GM12878 (cell line): ENCODE measurements around the gene TFDP1.

ENCODE experiments used
- CBX3 ChIP-seq: fragments of 200-600 bp; sonication (generic); IDR thresholded peaks from 2 replicates; pipeline ENCODE4 v1.6.1; 2016; ENCODE audit warnings: low read depth, borderline replicate concordance
- ELK1 ChIP-seq: IDR thresholded peaks from 2 replicates; pipeline ENCODE4 v1.6.1; 2012; ENCODE audit warnings: low read depth, low read length, improper control_type of control experiment
- EP300 ChIP-seq, 2 experiments: fragments of 150-350 bp in 1 of 2; IDR thresholded peaks; 2 replicates each; pipeline ENCODE4 v1.6.1; 2011 to 2012; ENCODE audit warnings: low read depth in 2 of 2, low read length in 2 of 2, borderline replicate concordance in 1 of 2, improper control_type of control experiment in 1 of 2, inconsistent platforms in 1 of 2; ENCODE audit not compliant: control insufficient read depth in 1 of 2
- EZH2 ChIP-seq: IDR thresholded peaks from 2 replicates; pipeline ENCODE4 v1.6.1; 2012; ENCODE audit warnings: low read depth, mild to moderate bottlenecking, control low read depth, inconsistent platforms, low read length, borderline replicate concordance; ENCODE audit not compliant: control insufficient read depth
- NFXL1 ChIP-seq: fragments of 450-650 bp; IDR thresholded peaks from 2 replicates; pipeline ENCODE4 v1.6.1; 2017; ENCODE audit warnings: antibody characterized with exemption, mild to moderate bottlenecking, borderline replicate concordance
- POLR2A ChIP-seq: IDR thresholded peaks from 2 replicates; pipeline ENCODE4 v1.6.1; 2011; ENCODE audit warnings: low read depth, mild to moderate bottlenecking, low read length
- SP1 ChIP-seq: IDR thresholded peaks from one replicate; pipeline ENCODE4 v1.6.1; 2011; ENCODE audit warnings: low read depth, low read length
- STAT1 ChIP-seq: fragments of 450-650 bp; conservative IDR thresholded peaks from 2 replicates; pipeline ENCODE4 v1.6.1; 2014; ENCODE audit warnings: antibody characterized with exemption, mild to moderate bottlenecking
- SUZ12 ChIP-seq: fragments of 200-600 bp; sonication (generic); IDR thresholded peaks from one replicate; pipeline ENCODE4 v1.6.1; 2018; ENCODE audit warnings: antibody characterized with exemption, mild to moderate bottlenecking; ENCODE audit not compliant: unreplicated experiment
- TAF1 ChIP-seq: IDR thresholded peaks from 2 replicates; pipeline ENCODE4 v1.6.1; 2011; ENCODE audit warnings: mild to moderate bottlenecking, low read depth, low read length, borderline replicate concordance
- ZNF24 ChIP-seq: fragments of 450-650 bp; IDR thresholded peaks from 2 replicates; pipeline ENCODE4 v1.6.1; 2017; ENCODE audit warnings: antibody characterized with exemption, mild to moderate bottlenecking
- TF ChIP-seq, protein P1 (sequence below): IDR thresholded peaks from 2 replicates; pipeline ENCODE4 v1.6.1; 2012; ENCODE audit warnings: mild to moderate bottlenecking, low read depth, low read length
- TF ChIP-seq, protein P2 (sequence below), 3 experiments: IDR thresholded peaks in 2 of 3; conservative IDR thresholded peaks in 1 of 3; 2 replicates each; pipeline ENCODE4 v1.5.1; 2011; ENCODE audit warnings: low read depth in 3 of 3, low read length in 3 of 3, mild to moderate bottlenecking in 3 of 3, control low read depth in 2 of 3, moderate library complexity in 2 of 3, inconsistent platforms in 1 of 3, mixed read lengths in 1 of 3; ENCODE audit not compliant: control insufficient read depth in 2 of 3, insufficient read depth in 1 of 3; ENCODE audit errors: extremely low read depth in 1 of 3
- TF ChIP-seq, protein P3 (sequence below): IDR thresholded peaks from 2 replicates; pipeline ENCODE4 v1.6.1; 2011; ENCODE audit warnings: low read depth, mild to moderate bottlenecking, low read length, moderate library complexity, borderline replicate concordance; ENCODE audit errors: extremely low read depth

DNA sequence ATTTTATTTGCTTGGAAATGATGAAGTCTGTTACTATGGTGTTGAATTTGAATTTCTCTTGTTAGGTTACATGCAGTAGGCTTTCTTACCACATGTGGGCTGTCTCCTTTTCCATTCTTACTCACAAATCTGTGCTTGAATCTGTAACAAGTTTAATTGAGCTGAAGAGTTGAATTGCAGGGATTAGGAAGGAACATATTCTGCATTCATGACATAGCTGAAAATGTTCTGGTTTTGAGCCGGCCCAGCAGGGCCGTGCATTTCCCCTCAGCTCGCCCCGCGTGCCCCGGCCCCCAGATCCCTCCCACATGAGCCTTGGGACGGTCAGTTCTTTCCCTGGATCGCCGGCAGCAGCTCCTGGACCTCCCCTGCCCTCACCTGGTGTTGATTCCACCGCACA, 28.1 kb downstream of the TFDP1 start:
- TF ChIP-seq EZH2 (no peak), POLR2A (no peak), CBX3 (no peak), ZNF24 (no peak), SUZ12 (no peak), STAT1 (no peak), SP1 (no peak), ELK1 (no peak), TAF1 (no peak), NFXL1 (no peak), EP300 (IDR thresholded peaks at IDR 0.05; ENCODE audit: borderline replicate concordance in 1 of 2, control insufficient read depth in 1 of 2, low read depth in 2 of 2, low read length in 2 of 2) (no peak)
- TF ChIP-seq, protein P1, sequence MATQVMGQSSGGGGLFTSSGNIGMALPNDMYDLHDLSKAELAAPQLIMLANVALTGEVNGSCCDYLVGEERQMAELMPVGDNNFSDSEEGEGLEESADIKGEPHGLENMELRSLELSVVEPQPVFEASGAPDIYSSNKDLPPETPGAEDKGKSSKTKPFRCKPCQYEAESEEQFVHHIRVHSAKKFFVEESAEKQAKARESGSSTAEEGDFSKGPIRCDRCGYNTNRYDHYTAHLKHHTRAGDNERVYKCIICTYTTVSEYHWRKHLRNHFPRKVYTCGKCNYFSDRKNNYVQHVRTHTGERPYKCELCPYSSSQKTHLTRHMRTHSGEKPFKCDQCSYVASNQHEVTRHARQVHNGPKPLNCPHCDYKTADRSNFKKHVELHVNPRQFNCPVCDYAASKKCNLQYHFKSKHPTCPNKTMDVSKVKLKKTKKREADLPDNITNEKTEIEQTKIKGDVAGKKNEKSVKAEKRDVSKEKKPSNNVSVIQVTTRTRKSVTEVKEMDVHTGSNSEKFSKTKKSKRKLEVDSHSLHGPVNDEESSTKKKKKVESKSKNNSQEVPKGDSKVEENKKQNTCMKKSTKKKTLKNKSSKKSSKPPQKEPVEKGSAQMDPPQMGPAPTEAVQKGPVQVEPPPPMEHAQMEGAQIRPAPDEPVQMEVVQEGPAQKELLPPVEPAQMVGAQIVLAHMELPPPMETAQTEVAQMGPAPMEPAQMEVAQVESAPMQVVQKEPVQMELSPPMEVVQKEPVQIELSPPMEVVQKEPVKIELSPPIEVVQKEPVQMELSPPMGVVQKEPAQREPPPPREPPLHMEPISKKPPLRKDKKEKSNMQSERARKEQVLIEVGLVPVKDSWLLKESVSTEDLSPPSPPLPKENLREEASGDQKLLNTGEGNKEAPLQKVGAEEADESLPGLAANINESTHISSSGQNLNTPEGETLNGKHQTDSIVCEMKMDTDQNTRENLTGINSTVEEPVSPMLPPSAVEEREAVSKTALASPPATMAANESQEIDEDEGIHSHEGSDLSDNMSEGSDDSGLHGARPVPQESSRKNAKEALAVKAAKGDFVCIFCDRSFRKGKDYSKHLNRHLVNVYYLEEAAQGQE = no peak
- TF ChIP-seq, protein P2, sequence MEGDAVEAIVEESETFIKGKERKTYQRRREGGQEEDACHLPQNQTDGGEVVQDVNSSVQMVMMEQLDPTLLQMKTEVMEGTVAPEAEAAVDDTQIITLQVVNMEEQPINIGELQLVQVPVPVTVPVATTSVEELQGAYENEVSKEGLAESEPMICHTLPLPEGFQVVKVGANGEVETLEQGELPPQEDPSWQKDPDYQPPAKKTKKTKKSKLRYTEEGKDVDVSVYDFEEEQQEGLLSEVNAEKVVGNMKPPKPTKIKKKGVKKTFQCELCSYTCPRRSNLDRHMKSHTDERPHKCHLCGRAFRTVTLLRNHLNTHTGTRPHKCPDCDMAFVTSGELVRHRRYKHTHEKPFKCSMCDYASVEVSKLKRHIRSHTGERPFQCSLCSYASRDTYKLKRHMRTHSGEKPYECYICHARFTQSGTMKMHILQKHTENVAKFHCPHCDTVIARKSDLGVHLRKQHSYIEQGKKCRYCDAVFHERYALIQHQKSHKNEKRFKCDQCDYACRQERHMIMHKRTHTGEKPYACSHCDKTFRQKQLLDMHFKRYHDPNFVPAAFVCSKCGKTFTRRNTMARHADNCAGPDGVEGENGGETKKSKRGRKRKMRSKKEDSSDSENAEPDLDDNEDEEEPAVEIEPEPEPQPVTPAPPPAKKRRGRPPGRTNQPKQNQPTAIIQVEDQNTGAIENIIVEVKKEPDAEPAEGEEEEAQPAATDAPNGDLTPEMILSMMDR (IDR thresholded peaks at IDR 0.05 in 2 of 3, conservative IDR thresholded peaks at IDR 0.05 in 1 of 3; ENCODE audit: control insufficient read depth in 2 of 3, extremely low read depth in 1 of 3, insufficient read depth in 1 of 3, low read depth in 3 of 3, low read length in 3 of 3) = no peak
- TF ChIP-seq, protein P3, sequence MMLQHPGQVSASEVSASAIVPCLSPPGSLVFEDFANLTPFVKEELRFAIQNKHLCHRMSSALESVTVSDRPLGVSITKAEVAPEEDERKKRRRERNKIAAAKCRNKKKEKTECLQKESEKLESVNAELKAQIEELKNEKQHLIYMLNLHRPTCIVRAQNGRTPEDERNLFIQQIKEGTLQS = no peak
